Measurements from ENCODE around the gene NKAPL.

The NKAPL gene

DNA sequence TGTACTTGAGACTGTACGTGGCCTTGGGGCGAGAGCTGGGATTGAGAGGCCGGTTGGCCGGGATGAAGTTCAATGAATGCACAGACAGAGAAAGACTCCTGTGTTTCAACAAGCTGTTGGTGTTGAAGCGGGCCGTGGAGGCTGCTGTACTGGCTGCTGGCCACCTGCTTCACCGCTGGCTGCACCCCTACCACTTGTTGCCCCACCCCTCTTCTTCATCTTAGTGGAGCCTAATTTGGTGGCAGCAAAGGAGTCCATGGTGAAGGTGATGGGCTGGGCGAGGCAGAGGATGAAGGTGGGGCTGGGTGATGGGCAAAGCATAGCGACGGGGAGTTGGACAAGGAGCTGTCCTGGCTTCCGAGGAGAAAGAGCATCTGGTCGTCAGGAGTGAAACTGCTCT is 41.2 kb upstream of the NKAPL start:
- TF ChIP-seq, protein P1, sequence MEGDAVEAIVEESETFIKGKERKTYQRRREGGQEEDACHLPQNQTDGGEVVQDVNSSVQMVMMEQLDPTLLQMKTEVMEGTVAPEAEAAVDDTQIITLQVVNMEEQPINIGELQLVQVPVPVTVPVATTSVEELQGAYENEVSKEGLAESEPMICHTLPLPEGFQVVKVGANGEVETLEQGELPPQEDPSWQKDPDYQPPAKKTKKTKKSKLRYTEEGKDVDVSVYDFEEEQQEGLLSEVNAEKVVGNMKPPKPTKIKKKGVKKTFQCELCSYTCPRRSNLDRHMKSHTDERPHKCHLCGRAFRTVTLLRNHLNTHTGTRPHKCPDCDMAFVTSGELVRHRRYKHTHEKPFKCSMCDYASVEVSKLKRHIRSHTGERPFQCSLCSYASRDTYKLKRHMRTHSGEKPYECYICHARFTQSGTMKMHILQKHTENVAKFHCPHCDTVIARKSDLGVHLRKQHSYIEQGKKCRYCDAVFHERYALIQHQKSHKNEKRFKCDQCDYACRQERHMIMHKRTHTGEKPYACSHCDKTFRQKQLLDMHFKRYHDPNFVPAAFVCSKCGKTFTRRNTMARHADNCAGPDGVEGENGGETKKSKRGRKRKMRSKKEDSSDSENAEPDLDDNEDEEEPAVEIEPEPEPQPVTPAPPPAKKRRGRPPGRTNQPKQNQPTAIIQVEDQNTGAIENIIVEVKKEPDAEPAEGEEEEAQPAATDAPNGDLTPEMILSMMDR (IDR thresholded peaks at IDR 0.05; ENCODE audit: insufficient read depth, missing control alignments) = no peak
- no peak for FAIRE-seq
- no peak for DNase-seq (ENCODE audit: insufficient read length, low spot score)

DNA sequence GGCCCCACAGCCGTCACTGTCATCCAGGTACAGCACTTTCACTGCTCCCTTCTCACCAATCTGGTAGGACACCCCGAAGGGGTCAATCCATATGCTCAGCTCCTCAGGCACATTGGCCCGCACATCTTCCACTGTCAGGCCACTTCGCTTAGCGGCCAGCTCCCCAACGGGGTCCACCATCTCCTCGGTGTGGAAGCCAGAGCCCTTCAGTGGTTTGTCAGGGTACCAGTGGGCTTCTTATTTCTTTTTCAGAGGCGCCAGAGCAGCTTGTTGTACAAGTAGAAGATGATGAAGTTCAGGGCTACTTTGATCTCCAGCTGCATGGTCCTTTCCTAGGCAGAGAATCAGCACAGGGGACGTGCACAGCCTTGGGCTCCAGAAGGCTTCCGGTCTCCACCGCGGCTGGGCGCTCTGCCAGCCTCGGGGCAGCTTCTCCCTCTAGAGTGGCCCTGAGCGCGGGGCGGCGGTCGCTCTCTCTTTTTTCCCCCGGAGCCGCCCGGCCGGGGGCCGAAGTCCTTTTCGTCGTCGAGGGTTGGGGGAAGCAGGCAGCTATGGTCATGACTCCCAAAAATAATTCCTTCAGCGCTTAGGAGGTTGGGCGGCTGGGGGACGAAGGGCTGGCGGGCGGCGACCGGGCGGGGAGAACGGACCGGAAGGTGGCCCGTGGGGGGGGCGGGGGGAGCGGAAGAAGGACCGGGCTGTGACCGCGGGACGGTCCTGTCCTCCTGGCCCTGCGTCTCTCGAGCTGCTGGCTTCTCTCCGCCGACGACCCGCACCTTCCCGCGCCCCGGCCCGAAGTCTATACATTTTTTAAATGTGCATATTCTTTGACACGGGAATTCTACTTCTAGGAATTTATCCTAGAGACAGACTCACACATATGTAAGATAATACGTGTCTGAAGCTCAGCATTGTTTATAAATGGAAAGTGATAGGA is 40.5 kb upstream of the NKAPL start:
- DNase-seq (ENCODE audit: insufficient read length, low spot score) (peak; percentile 47), FAIRE-seq (no peak)
- TF ChIP-seq, protein P1 (IDR thresholded peaks at IDR 0.05; ENCODE audit: insufficient read depth, missing control alignments) = no peak

DNA sequence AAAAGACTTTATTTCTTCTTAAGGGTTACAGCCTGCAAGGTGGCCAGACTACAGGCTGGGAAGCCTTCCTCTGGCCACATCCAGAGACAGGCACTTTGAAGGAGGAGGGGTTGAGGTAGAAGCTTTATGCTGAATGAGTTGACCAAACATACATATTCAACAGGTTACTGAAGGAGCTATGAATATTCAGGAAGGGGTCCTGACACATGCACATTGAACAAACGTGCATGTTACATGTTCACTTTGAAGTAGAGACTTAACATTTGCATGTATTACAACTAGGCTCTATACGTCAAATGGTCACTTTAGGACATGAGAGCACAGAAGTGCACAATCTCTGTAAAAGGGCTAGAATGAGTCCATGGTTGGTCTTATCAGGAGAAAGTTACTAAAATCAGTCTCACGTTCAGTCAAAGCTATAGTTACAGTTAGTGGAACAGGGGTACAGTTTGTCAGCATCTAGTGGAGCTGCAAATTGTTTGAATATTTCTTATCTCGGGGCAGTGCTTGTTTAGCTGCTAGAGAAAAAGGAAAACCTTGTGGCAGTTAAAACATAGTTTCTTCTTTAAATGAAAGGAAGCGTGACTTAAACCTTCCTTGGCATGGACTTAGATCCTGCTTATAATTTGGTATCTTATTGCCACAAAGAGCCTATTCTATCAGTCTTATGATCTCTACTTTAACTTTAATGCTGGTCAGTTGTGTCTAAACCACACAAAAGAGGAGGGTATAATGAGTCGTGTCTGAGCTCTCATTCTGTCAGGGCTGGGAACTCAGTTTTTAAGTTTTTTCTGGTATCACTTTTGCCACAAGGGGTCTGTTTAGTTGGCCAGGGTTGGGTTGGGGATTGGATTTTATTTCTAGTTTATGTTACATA is 38.6 kb upstream of the NKAPL start:
- DNase-seq (ENCODE audit: insufficient read length, low spot score) (no peak), FAIRE-seq (no peak)
- TF ChIP-seq, protein P1 (IDR thresholded peaks at IDR 0.05; ENCODE audit: insufficient read depth, missing control alignments) = no peak

DNA sequence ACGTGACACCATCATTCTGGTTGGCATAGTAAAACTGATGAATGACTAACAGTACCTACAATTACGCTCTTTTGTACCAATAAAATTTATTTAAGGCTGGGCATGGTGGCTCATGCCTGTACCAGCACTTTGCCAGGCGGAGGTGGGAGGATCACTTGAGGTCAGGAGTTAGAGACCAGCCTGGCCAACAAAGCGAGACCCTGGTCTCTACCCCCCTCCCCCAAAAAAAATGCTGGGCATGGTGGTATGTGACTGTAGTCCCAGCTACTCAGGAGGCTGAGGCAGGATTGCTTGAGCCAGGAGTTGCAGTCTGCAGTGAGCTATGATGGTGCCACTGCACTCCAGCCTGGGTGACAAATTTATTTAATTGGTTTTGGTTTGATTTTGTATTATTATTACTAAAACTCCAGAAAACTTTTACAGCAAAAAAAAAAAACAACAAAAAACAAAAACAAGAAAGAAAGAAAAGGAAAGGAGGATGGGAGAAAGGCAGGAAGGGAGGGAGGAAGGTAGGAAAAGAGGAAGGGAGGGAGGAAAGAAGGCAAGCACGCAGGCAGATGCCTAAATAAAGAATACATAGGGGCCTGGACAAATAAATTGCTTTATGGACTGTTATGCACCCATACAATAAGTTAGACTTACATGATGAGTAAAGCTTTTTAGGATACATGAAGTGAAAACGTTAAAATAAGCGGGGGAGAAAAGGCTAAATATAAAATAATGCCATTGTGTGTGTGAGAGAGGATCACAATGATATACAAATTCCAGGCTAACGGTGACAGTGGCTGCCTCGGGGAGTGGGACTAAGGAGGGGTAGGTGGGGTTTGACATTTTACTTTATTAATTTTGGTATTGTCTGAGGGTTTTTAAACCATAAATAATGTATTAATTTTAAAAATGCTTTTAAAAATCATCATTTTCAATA is 34.7 kb upstream of the NKAPL start:
- TF ChIP-seq, protein P1 (IDR thresholded peaks at IDR 0.05; ENCODE audit: insufficient read depth, missing control alignments) = no peak
- no peak for FAIRE-seq
- no peak for DNase-seq (ENCODE audit: insufficient read length, low spot score)

DNA sequence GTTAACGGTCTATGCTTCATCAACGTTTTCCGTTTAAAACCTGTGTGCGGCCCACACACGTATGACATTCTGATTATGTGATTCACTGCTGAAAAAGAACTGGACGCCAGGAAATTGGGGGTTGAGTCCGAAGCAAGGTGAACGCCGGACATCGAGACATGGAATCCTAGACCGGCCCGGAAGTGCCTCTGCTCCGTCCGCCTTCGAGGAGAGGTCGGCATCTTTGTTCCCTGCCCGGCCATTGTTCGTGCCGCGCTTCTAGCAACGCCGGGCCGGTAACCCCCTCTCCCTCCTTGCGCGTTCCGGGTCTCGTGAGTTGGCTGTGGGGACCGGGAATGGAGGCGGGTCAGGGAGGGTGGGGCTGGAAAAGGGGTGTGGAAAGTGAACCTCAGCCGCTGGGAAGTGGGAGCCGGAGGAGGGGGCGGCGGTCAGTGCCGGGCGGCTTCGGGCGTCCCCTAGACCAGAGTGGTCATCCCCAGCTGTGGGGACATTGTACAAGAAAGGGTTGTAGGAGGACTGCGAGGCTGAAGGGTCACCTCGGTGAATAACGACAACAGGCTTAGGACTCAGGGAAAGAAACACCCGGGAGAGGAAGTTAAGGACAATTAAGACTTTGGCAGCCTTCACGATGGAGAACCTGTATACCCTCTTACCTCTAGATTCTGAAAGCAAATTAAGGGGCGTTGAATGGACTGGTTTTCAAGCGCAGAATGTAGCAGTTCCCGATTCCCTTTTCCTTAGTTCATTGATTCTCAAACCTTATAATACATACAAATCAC is 33.9 kb upstream of the NKAPL start, which contains the start of gene ZSCAN9:
TSS of gene ZSCAN9 (plus strand) at position 220 of the 779 bp plus-strand sequence. CDS start 1,810 bp downstream, outside the sequence.
- DNase-seq (ENCODE audit: insufficient read length, low spot score) = no peak
- FAIRE-seq = no peak
- TF ChIP-seq, protein P1 (IDR thresholded peaks at IDR 0.05; ENCODE audit: insufficient read depth, missing control alignments) = no peak

DNA sequence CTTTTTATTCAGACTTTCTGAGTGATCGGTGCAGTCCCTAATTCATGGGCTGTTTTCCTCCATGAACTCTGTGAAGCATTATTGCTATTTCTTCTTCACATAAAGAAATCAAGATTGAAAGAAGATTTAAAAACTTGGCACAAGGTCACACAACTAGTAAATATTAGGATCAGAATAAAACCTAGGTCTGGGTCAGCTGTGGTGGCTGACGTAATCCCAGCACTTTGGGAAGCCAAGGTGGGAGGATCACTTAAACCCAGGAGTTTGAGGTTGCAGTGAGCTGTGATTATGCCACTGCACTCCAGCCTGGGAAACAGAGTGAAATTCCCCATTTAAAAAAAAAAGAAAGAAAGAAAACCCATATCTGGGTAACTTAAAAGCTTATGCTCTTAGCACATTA is 32.6 kb upstream of the NKAPL start:
- DNase-seq (ENCODE audit: insufficient read length, low spot score) (no peak), FAIRE-seq (no peak)
- TF ChIP-seq, protein P1 (IDR thresholded peaks at IDR 0.05; ENCODE audit: insufficient read depth, missing control alignments) = no peak

Measured in D721Med (cell line).